Measurements from ENCODE around the gene TMPRSS6. TPM values are rescaled to one million over a fixed set of nuclear protein-coding genes. Genes with fewer than 3 reads are reported as not detected.

The TMPRSS6 gene
- total and polyA plus RNA-seq, 3 donors from 2014 or later, result 1.5 to 4.0 (median 3.4) TPM

GRCh38 chr22:37044634-37045625, 64.6 kb downstream of the TMPRSS6 start:
- WGBS, 2 donors, result 88 to 89% methylated on average over 9 of the region's 9 CpGs
- TF ChIP-seq POLR2A (IDR thresholded peaks at IDR 0.05) (no peak), CTCF (IDR thresholded peaks at IDR 0.05) (no peak)
- Histone ChIP-seq H3K4me1 (no peaks in the 10 kb centered on the region), H3K4me3 (no peak overlapping the region), H3K36me3 (ENCODE audit: low read depth, missing control alignments) (no peaks in the 10 kb centered on the region), H3K27ac (no peak overlapping the region), H3K27me3 (no peaks in the 10 kb centered on the region), H3K9me3 (no peaks in the 10 kb centered on the region)
- intact Hi-C loops (cut with DNase I; ENCODE audit: low total_unique reads), result no loop called here
- no peak for DNase-seq

DNA sequence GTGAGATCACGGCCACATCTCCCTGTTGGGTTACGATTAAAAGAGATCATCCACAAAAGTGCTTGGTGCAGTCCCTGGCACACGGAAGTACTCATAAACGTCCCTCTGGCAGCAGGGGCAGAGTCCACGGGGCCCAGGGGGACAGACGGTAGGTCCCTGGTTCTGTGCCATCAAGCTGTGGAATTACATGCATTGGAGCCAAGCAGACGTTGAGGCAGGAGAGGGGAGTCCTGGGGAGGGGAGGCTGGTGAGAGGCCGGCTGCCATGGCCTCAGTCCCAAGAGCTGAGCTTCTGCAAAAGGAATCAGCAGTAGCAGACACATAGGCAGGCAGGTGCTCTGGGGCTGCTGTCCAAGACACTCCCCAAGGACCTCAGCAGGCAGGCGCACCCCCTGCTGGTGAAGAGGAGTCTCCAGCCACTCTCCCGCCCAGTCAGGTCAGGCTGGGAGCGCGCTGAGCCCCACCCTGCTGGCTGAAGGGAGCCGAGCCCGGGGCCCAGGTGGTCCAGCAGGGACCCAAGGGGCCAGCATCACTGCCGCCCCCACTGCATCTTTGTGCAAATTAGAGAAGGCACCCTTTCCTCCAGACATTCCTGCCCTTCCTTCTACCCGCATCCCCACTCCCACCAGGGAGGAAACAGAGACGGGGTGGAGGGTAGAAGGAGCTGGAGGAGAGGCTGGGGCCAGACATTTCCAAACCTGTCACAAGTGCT, 65.5 kb downstream of the TMPRSS6 start:
- Histone ChIP-seq H3K4me1 (no peaks in the 10 kb centered on the region), H3K36me3 (ENCODE audit: low read depth, missing control alignments) (no peaks in the 10 kb centered on the region), H3K4me3 (no peak overlapping the region), H3K27me3 (no peaks in the 10 kb centered on the region), H3K27ac (no peak overlapping the region), H3K9me3 (no peaks in the 10 kb centered on the region)
- DNase-seq, result peak; percentile 78
- WGBS, 2 donors, result 48 to 65% methylated on average over 9 to 17 of the region's 17 CpGs
- TF ChIP-seq CTCF (IDR thresholded peaks at IDR 0.05) (peak; percentile 24 to 50 (median 36)), POLR2A (IDR thresholded peaks at IDR 0.05) (no peak)
- intact Hi-C loops (cut with DNase I; ENCODE audit: low total_unique reads), result no loop called here

DNA sequence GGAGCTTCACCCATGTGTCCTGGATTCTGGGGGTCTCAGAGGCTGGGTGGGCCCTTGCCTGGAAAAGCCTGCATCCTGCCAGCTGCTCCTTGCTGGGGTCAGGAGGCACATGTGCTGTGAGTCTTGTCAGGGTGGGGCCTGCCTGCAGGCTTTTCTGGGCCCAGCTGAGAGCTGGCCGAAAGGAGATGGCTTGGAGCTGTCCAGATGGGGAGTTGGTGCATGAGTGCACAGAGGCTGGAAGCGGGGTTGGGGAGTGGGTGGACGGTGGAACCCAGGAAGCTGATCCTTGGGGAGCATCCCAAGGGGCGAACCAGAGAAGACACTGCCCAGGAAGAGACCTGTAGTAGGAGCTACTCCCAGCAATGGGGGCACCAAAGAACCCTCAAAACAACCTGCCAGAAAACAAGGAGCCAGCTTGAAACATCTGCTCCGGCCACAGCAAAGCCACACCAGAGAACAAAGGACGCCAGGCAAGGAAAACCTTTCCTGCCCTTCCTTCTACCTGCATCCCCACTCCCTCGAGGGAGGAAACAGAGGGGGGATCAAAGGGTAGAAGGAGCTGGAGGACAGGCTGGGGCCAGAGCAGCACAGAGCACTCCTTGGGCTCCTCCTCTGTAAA, 66.2 kb downstream of the TMPRSS6 start:
- no peak for DNase-seq
- TF ChIP-seq CTCF (IDR thresholded peaks at IDR 0.05) (no peak), POLR2A (IDR thresholded peaks at IDR 0.05) (no peak)
- H3K27me3 ChIP-seq, result no peaks in the 10 kb centered on the region
- H3K27ac ChIP-seq, result no peak overlapping the region
- 78 to 80% methylated on average over 7 of the region's 7 CpGs for WGBS, 2 donors
- no peaks in the 10 kb centered on the region for H3K4me1 ChIP-seq
- H3K36me3 ChIP-seq (ENCODE audit: low read depth, missing control alignments), result no peaks in the 10 kb centered on the region
- no peak overlapping the region for H3K4me3 ChIP-seq
- intact Hi-C loops (cut with DNase I; ENCODE audit: low total_unique reads), result no loop called here
- H3K9me3 ChIP-seq, result no peaks in the 10 kb centered on the region

- 75 to 79% methylated on average over 2 of the region's 2 CpGs for WGBS, 2 donors
- Histone ChIP-seq H3K4me3 (no peak overlapping the region), H3K36me3 (ENCODE audit: low read depth, missing control alignments) (no peaks in the 10 kb centered on the region), H3K9me3 (no peaks in the 10 kb centered on the region), H3K27me3 (no peaks in the 10 kb centered on the region), H3K27ac (no peak overlapping the region), H3K4me1 (no peaks in the 10 kb centered on the region)
- no peak for DNase-seq
- TF ChIP-seq CTCF (IDR thresholded peaks at IDR 0.05) (no peak), POLR2A (IDR thresholded peaks at IDR 0.05) (no peak)
- intact Hi-C loops (cut with DNase I; ENCODE audit: low total_unique reads), result no loop called here
Observed at GRCh38 chr22:37039466-37039865, 70.0 kb downstream of the TMPRSS6 start.

All from testis (tissue), 3 donors.